ENCODE measurements around the gene RNF169. TPM values are rescaled to one million over a fixed set of nuclear protein-coding genes. Genes with fewer than 3 reads are reported as not detected.
"Not testable (repeated sequence)": the region's sequence is repeated elsewhere in the genome, so short reads cannot be mapped to it uniquely, and the experiment has no call there.

Gene RNF169
- total RNA-seq, 1 experiment from 2014 or later = 5.1 TPM

DNA sequence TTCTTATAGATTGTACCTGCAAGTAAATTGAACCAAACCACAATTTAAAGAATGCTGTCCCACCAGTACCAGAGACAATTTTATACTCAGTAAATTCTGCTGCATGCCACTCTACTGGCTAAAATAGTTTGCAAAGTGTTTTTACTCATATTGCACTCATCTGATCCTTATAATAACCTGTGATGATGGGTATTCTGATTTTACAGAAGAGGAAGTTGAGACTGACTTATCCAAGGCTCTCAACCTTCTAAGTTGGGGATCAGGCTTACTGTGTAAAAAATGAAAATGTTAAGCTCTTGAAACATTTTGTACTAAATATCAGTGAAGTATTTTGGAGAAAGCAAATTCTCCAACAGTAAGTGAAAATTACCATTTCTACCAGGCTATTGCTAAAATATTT, 37.9 kb downstream of the RNF169 start:
- no peak for DNase-seq (ENCODE audit: low read depth)
- in situ Hi-C loops (cut with HindIII; ENCODE audit: low pct_unique_long_range_greater_than_20kb, low sequenced_read_pairs) = no loop called here

DNA sequence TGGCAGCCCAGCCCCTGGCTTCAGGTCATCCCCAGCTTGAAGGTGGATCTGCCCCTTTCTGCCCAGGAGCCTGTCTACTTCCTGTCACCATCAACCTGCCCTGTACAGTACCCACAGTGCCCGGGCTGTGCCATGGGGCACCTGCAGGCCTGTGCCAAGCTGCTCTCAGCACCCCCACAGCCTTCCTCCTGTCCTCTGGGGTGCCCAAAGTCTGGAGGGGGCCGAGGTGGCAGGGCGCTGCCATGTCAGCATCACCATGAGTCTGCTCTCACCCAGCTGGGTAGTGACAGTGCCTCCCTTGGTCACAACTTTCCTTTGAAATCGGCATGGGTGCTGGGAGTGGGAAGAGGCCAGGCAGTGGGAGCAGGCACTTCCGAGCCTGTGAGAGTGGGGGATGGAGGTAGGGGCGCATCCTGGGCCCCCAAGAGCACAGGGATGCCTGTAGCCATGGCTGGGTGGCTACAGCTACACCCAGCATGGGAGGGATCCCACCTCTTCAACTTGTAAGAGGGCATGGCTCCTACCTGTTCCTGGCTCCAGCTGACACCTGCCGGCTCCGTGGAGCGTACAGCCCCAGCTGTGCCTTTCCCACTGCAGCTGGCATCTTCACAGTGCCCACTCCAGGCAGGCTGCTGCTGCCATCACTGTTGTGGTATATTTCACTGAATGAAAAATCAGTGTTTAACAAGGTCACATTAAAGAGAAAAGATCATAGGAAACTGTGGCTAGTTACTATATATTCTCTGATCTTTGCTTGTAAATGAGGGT, 42.9 kb downstream of the RNF169 start:
- no peak for DNase-seq (ENCODE audit: low read depth)
- in situ Hi-C loops (cut with HindIII; ENCODE audit: low pct_unique_long_range_greater_than_20kb, low sequenced_read_pairs) = no loop called here

DNA sequence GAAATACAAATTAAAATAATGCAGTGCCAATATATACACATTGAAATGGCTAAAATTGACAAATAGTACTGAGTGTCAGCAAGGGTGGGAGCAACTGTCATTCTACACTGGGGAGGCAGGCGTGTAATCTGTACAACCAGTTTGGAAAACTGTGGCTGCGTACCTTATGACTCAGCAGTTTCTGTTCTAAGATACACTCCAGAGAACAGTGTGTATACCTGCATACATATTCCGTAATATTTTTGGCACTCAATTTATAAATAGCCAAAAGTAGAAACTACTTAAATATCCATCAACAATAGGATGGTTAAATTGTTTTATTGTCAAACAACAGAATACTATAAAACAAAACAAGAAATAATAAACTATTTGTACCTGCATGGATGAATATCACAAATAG, 57.6 kb downstream of the RNF169 start:
- no peak for DNase-seq (ENCODE audit: low read depth)
- in situ Hi-C loops (cut with HindIII; ENCODE audit: low pct_unique_long_range_greater_than_20kb, low sequenced_read_pairs) = no loop called here

DNA sequence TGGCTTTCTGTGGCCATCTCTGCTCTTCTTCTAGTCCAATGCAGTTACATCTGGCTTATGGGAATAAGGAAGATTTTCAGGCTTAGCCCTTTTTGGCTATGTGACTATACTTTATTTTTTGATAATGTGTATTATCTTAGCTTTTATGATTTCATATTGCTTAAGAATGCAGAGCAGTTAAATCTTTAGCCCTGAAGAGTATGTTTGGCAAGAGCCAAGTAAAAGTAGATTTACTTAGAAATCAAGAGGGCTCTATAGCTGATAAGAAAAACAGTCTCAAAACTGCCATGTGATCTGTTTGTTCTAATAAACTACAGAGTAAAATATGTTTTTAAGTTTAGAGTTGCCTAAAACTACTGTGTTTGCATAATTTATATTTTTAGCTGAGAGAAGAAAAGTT, 61.2 kb downstream of the RNF169 start:
- no peak for DNase-seq (ENCODE audit: low read depth)
- in situ Hi-C loops (cut with HindIII; ENCODE audit: low pct_unique_long_range_greater_than_20kb, low sequenced_read_pairs) = no loop called here

DNA sequence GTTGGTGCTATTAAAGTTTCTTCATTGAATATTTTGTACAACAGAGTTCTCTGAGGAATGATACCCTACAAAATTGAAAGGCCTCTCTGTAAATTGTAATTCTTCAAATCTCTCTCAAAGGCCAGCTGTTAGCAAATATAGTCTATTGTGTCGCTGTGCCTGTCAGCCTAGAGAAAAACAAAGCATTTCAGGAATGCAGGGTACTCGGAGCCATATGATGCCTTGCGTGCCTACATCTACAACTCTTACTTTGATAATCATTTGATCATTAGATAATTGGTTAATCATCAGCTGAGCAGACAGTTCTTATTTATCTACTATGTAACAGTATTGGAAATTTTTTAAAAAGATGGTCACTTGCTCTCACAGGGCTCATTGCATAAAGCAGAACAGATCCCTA, 67.3 kb downstream of the RNF169 start:
- no peak for DNase-seq (ENCODE audit: low read depth)
- in situ Hi-C loops (cut with HindIII; ENCODE audit: low pct_unique_long_range_greater_than_20kb, low sequenced_read_pairs) = no loop called here

DNA sequence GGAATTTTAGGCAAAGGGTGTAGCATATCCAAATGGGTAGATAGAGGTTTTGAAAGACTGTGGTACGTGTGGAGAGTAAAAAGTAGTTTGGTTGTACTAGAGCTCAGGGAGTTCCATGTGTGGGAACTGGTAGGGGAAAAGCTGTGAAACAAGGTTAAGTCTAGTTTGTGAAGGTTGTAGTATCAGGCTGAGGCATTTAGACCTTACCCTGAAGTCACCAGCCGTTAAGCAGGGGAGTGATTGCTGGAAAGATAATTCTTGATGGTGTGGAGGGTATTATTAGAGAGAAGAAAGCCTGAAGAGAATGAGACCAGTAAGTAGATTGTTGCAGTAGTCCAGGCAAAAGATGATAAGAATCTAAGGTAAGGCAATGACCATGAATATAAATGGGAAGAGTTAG, 68.0 kb downstream of the RNF169 start:
- in situ Hi-C loops (cut with HindIII; ENCODE audit: low pct_unique_long_range_greater_than_20kb, low sequenced_read_pairs) = no loop called here

DNA sequence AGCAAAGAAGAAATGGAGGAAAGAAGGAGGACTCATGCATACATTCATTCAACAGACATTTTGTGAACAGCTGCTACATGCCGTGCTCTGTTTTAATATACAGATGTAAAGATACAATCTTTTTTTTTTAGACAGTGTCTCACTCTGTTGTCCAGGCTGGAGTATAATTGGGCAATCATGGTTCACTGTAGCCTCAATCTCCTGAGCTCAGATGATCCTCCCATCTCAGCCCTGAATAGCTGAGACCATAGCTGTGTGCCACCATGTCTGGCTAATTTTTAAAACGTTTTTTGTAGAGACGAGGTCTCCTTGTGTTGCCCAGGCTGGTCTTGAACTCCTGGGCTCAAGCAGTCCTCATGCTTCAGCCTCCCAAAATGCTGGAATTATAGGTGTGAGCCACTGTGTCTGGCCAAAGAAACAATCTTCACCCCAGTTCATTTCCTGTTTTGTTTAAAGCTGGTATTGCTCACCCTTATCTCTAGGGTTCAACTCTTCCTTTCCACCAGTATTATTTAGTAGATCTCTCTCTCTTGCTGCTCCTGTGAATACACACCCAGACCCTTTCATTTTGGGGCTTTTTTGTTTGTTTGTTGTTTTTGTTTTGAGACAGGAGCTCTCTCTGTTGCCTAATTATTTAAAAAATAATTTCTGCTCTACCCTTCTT, 69.8 kb downstream of the RNF169 start:
- in situ Hi-C loops (cut with HindIII; ENCODE audit: low pct_unique_long_range_greater_than_20kb, low sequenced_read_pairs) = no loop called here
- DNase-seq (ENCODE audit: low read depth) = no peak

More for the DNA sequence above, 68.0 kb downstream of the RNF169 start:
- DNase-seq (ENCODE audit: low read depth) = no peak

DNA sequence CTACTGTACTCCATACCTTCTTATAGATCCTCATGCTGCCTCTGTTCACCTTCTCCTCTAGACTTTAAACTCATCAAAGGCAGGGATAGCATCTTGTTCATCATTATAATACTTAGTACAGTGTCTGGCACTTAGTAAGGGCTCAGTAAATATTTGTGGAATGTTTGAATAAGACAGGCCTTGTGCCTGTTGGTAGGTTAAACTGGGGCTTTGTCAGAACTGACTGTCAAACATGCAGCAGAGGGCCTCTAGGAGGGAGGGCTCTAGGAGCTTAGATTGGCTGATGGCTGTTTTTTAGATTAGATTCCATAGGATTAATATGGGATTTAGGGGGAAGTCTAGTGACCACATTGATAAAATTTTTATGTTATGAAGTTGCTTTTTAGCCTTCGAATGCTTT, 70.8 kb downstream of the RNF169 start:
- no peak for DNase-seq (ENCODE audit: low read depth)
- in situ Hi-C loops (cut with HindIII; ENCODE audit: low pct_unique_long_range_greater_than_20kb, low sequenced_read_pairs) = no loop called here

DNA sequence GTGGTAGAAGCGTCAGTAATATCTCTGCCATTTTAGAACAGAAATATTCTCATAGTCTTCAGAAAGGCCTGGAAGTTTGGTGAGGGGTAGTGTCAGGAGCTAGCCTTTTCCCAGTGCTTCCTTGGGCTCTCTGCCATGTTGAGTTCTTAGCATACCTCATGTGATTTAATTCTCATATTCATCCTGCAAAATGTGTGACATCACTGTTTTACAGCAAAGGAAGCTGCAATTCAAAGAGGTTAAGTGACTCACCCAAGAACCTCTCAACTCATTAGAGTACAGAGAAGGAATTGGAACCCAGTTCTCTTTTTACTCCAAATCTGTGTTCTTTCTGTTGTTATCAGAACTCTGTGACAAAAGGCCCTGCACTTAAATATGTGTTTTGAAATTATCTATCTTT, 72.1 kb downstream of the RNF169 start:
- no peak for DNase-seq (ENCODE audit: low read depth)

DNA sequence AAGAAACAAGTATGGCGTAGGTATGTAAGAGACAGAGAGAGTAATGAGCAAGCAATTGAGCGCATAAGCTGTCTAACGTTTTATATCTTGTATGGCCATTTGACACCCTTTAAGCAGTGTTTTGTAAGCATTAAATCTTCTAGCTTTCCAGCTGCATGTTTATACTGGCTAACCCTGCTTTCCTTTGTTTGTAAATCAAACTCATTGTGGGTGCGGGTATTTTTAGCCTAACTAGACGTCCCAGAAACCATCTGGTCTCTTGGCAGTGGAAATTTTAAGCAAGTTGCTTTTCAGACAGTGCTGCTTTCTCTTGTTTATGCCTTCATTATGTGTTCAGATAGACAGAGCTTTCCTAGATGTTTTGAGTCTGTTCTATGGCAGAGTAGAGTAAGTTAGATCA, 73.5 kb downstream of the RNF169 start:
- no peak for DNase-seq (ENCODE audit: low read depth)
- in situ Hi-C loops (cut with HindIII; ENCODE audit: low pct_unique_long_range_greater_than_20kb, low sequenced_read_pairs) = no loop called here

More for the DNA sequence above, 72.1 kb downstream of the RNF169 start:
- in situ Hi-C loops (cut with HindIII; ENCODE audit: low pct_unique_long_range_greater_than_20kb, low sequenced_read_pairs) = no loop called here

DNA sequence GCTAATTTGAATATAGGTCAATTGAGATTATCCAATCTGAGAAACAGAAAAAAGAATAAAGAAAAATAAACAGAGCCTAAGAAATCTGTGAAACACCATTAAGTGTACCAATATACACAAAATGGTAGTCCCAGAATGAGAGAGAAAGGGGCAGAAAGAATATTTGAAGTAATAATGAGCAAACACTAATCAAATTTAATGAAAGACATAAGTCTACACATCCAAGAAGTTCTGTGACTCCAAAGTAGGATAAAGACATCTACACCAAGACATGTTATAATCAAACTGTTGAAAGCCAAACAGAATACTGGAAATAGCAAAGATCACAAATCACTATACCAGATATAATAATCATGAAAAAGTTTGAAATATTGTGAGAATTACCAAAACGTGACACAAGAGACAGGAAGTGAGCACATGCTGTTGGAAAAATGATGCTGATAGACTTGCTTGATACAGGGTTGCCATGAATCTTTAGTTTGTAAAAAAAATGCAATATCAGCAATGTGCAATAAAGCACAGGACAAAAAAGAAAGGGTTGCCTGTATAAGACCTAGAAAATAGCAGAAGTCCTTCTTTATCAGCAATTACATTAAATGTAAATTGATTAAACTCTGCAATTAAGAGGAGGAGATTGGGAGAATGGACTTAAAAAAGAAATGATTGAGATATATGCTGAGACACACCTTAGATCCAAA, 75.8 kb downstream of the RNF169 start:
- no peak for DNase-seq (ENCODE audit: low read depth)
- in situ Hi-C loops (cut with HindIII; ENCODE audit: low pct_unique_long_range_greater_than_20kb, low sequenced_read_pairs) = no loop called here

DNA sequence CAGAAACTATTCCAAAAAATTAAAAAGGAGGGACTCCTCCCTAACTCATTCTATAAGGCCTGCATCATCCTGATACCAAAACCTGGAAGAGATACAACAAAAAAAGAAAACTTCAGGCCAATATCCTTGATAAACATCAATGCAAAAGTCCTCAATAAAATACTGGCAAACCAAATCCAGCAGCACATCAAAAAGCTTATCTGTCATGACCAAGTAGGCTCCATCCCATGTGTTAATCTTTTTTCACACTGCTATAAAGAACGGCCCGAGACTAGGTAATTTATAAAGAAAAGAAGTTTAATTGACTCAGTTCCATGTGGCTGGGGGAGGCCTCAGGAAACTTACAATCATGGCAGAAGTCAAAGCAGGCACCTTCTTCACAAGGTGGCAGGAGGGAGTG, 76.9 kb downstream of the RNF169 start:
- in situ Hi-C loops (cut with HindIII; ENCODE audit: low pct_unique_long_range_greater_than_20kb, low sequenced_read_pairs) = not testable (repeated sequence)

DNA sequence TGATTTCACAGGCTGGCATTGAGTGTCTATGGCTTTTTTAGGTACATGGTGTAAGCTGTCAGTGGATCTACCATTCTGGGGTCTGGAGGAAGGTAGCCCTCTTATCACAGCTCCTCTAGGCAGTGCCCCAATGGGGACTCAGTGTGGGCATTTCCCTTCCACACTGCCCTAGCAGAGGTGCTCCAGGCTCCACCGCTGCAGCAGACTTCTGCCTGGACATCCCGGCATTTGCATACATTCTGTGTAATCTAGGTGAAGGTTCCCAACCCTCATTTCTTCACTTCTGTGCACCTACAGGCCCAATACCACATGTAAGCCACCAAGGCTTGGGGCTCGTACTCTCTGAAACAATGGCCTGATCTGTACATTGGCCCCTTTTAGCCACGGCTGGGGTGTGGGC, 78.3 kb downstream of the RNF169 start:
- in situ Hi-C loops (cut with HindIII; ENCODE audit: low pct_unique_long_range_greater_than_20kb, low sequenced_read_pairs) = no loop called here
- DNase-seq (ENCODE audit: low read depth) = no peak

More for the DNA sequence above, 76.9 kb downstream of the RNF169 start:
- not testable (repeated sequence) for DNase-seq (ENCODE audit: low read depth)

DNA sequence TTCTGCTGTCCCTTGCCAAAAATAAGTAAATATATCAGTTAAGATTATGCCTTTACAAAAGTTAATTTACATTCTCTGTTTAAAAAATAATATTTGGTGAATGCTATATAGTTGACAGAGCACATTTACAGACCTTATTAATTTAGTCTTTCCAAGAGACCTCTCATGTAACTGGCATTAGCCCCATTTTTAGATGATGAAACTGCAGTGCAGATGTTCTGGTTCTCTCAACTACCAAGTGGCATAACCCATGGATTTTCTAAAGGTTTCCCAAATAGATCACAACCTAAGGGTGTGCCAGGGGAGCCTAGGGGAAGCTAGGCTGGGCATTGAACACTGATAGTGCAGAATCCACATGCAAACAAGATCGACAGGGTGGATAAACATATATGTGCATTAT, 88.5 kb downstream of the RNF169 start:
- no peak for DNase-seq (ENCODE audit: low read depth)
- in situ Hi-C loops (cut with HindIII; ENCODE audit: low pct_unique_long_range_greater_than_20kb, low sequenced_read_pairs) = no loop called here

DNA sequence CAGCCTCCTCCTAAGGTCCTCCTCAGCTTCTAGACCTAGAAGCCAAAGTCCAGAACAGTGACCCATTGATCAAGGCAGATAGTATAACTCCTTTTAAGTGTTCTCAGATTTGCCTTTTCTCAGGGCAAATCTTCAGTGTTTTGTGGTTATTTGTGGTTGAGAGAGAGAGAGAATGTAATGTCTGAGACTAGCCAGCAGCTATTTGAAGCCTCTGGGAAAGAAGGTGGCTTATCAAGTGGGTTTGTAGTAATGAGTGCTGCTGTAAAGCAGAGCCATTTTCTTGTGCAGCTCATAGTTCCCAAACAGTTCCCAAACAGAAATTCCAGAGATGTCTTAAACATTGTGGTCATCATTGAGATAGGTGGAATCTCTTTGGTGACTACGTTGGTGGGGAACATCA, 89.5 kb downstream of the RNF169 start:
- no peak for DNase-seq (ENCODE audit: low read depth)
- in situ Hi-C loops (cut with HindIII; ENCODE audit: low pct_unique_long_range_greater_than_20kb, low sequenced_read_pairs) = no loop called here

DNA sequence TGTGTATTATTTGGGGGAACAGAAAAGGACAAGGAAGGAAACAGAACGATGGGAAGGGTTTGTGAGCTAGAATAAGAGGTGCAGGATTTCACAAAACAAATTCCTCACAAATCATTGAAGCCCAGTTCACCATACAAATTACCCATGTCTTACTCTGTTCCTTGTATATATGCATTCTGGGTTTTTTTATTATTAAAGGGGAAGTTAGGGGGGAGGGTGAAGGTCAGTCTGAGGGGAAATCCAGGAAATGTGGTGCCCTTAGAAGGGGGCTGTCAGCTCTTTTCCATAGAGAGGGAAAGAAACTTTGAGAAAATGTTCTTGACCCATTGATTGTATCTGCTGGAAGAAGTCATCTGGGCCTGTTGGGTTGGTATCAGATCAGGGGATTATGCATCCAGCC, 90.8 kb downstream of the RNF169 start:
- no peak for DNase-seq (ENCODE audit: low read depth)
- in situ Hi-C loops (cut with HindIII; ENCODE audit: low pct_unique_long_range_greater_than_20kb, low sequenced_read_pairs) = no loop called here

DNA sequence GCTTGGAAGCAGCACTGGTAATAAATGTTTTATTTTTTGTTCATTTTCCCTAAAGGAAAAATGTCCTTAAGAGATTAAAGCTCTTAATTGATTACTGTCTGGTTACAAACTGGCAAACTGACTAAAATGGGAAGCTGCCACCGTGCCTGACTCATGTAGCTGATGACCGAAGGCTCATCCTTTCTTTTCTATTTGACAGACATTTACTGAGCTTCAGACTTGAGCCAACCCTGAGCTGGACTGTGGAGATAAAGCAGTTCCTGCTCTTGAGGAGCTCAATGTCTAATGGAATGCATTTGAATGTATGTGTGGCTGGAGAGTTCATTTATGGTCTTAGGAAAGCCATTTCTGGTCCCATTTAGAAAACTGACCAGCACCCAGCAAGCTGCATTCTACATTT, 91.3 kb downstream of the RNF169 start:
- in situ Hi-C loops (cut with HindIII; ENCODE audit: low pct_unique_long_range_greater_than_20kb, low sequenced_read_pairs) = no loop called here
- DNase-seq (ENCODE audit: low read depth) = no peak

DNA sequence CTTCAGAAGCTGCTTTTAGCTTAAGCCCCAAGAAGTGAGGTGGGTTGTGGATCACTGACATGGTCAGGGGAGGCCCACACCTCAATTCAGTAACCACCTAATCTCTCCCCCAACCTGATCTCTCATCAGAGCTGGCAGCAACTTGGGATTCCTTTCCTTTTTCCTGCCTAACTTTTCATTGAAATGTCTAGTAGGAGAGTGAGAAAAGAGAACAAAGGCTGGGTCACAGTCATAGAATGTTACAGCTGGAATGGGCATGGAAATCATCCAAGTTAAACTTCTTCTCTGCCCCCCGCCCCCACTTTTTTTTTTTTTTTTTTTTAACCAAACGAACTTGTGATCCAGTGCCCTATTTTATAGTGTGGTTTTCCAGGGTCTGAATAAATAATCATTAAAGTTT, 91.8 kb downstream of the RNF169 start:
- in situ Hi-C loops (cut with HindIII; ENCODE audit: low pct_unique_long_range_greater_than_20kb, low sequenced_read_pairs) = no loop called here
- DNase-seq (ENCODE audit: low read depth) = no peak

DNA sequence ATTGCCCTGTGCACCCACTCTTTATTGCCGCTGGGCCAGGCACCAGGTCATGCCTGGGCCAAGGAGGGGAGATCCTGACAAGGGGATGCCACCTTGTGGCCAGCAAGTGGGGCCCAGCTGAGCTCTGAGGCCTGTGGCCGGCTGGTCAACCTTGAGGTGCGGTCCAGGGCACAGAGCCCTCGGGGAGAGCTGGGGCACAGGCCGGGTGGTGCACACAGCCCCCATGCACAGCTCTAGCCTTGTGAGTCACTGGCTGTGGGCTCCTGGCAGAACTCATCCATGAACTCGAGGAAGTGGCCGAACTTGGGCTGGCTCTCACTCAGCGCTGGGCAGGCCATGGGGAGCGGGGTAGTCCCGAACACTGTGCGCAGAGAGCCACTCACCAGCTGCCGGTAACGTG, 94.3 kb downstream of the RNF169 start:
- in situ Hi-C loops (cut with HindIII; ENCODE audit: low pct_unique_long_range_greater_than_20kb, low sequenced_read_pairs) = no loop called here
- no peak for DNase-seq (ENCODE audit: low read depth)
